ENCODE data around the gene GSDME.

DNA sequence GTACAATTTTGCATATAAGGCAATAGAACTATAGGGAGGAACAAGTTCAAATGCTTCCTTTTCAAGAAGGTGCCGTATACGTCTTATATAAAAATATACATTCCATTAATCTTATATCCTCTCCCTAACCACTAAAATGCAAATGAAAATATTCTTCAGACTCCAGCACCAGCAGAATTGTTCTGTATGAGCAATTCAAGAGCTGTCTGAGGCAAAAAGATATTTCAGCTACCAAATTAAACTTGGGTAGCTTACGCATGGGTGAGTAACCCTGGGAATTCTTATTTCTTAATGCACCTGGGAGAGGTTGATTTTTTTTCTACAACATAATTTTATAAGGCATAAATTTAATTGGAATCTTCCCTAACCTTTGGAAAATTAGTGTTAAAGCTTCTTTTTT lies 42.2 kb upstream of the GSDME start:
- TF ChIP-seq, protein P1, sequence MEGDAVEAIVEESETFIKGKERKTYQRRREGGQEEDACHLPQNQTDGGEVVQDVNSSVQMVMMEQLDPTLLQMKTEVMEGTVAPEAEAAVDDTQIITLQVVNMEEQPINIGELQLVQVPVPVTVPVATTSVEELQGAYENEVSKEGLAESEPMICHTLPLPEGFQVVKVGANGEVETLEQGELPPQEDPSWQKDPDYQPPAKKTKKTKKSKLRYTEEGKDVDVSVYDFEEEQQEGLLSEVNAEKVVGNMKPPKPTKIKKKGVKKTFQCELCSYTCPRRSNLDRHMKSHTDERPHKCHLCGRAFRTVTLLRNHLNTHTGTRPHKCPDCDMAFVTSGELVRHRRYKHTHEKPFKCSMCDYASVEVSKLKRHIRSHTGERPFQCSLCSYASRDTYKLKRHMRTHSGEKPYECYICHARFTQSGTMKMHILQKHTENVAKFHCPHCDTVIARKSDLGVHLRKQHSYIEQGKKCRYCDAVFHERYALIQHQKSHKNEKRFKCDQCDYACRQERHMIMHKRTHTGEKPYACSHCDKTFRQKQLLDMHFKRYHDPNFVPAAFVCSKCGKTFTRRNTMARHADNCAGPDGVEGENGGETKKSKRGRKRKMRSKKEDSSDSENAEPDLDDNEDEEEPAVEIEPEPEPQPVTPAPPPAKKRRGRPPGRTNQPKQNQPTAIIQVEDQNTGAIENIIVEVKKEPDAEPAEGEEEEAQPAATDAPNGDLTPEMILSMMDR (IDR thresholded peaks at IDR 0.05) = no peak
- no peak for TF ChIP-seq POLR2A (IDR thresholded peaks at IDR 0.05)
